HepG2 (cell line): ENCODE measurements around the gene ABCF1. TPM values are rescaled to one million over a fixed set of nuclear protein-coding genes. Genes with fewer than 3 reads are reported as not detected.

ENCODE experiments used
- ARNTL ChIP-seq: sonication (generic); formaldehyde crosslinking; IDR thresholded peaks from 2 replicates; pipeline ENCODE4 v1.4.0; 2020; ENCODE audit warnings: mild to moderate bottlenecking, missing genetic modification reagents
- CREB3 ChIP-seq: sonication (generic); formaldehyde crosslinking; IDR thresholded peaks from 2 replicates; pipeline ENCODE4 v1.5.0; 2020; ENCODE audit warnings: missing genetic modification reagents
- FOXP4 ChIP-seq: sonication (generic); formaldehyde crosslinking; IDR thresholded peaks from 2 replicates; pipeline ENCODE4 v1.4.0; 2020; ENCODE audit warnings: missing genetic modification reagents
- HMGXB4 ChIP-seq, 2 experiments: sonication (generic) in 1 of 2; formaldehyde crosslinking in 1 of 2; IDR thresholded peaks; 2 replicates each; pipeline versions ENCODE4 v1.4.0 to v1.6.1; 2018 to 2020; ENCODE audit warnings: missing genetic modification reagents in 2 of 2, borderline replicate concordance in 1 of 2, low read depth in 1 of 2, mild to moderate bottlenecking in 1 of 2, missing biosample characterization in 1 of 2
- HNF4A ChIP-seq: sonication (generic); formaldehyde crosslinking; IDR thresholded peaks from 2 replicates; pipeline ENCODE4 v1.4.0; 2020; ENCODE audit warnings: missing genetic modification reagents
- KAT7 ChIP-seq: IDR thresholded peaks from 2 replicates; pipeline ENCODE4 v1.6.1; 2018; ENCODE audit warnings: borderline replicate concordance, missing compliant biosample characterization
- NR2F6 ChIP-seq, 2 experiments: IDR thresholded peaks; 2 replicates each; pipeline ENCODE4 v1.6.1; 2016; ENCODE audit warnings: antibody characterized with exemption in 1 of 2, mild to moderate bottlenecking in 1 of 2
- PAXIP1 ChIP-seq: sonication (generic); formaldehyde crosslinking; conservative IDR thresholded peaks from 2 replicates; pipeline ENCODE4 v1.4.0; 2020; ENCODE audit warnings: mild to moderate bottlenecking, missing genetic modification reagents, moderate library complexity
- PPARG ChIP-seq: conservative IDR thresholded peaks from 2 replicates; pipeline ENCODE4 v1.6.1; 2016; ENCODE audit warnings: missing biosample characterization, missing genetic modification reagents
- RXRB ChIP-seq: IDR thresholded peaks from 2 replicates; pipeline ENCODE4 v1.6.1; 2016; ENCODE audit warnings: borderline replicate concordance, missing genetic modification reagents, missing compliant biosample characterization
- SNAPC5 ChIP-seq: sonication (generic); formaldehyde crosslinking; IDR thresholded peaks from 2 replicates; pipeline ENCODE4 v1.8.1; 2023; ENCODE audit warnings: mild to moderate bottlenecking, missing genetic modification reagents, borderline replicate concordance
- SOX13 ChIP-seq, 3 experiments: fragments of 450-650 bp in 1 of 3; sonication (generic) in 1 of 3; formaldehyde crosslinking in 1 of 3; IDR thresholded peaks in 2 of 3; conservative IDR thresholded peaks in 1 of 3; 2 replicates each; pipeline versions ENCODE4 v1.5.0 to v1.6.1; 2016 to 2020; ENCODE audit warnings: antibody characterized with exemption in 1 of 3, mild to moderate bottlenecking in 1 of 3, missing compliant biosample characterization in 1 of 3, missing genetic modification reagents in 1 of 3, moderate library complexity in 1 of 3
- SOX5 ChIP-seq: IDR thresholded peaks from 2 replicates; pipeline ENCODE4 v1.6.1; 2016; ENCODE audit warnings: borderline replicate concordance
- TARDBP ChIP-seq: sonication (generic); formaldehyde crosslinking; IDR thresholded peaks from 2 replicates; pipeline ENCODE4 v1.8.0; 2022; ENCODE audit warnings: mild to moderate bottlenecking, missing genetic modification reagents
- YY1 ChIP-seq: IDR thresholded peaks from 2 replicates; pipeline ENCODE4 v1.6.1; 2011; ENCODE audit warnings: low read length, low read depth, moderate library complexity, mild to moderate bottlenecking; ENCODE audit not compliant: insufficient read depth, insufficient replicate concordance
- ZMAT3 ChIP-seq: sonication (generic); formaldehyde crosslinking; conservative IDR thresholded peaks from 2 replicates; pipeline ENCODE4 v1.7.0; 2021; ENCODE audit warnings: missing genetic modification reagents
- ZNF503 ChIP-seq: sonication (generic); formaldehyde crosslinking; IDR thresholded peaks from 2 replicates; pipeline ENCODE4 v1.4.0; 2020; ENCODE audit warnings: missing genetic modification reagents
- ZNF644 ChIP-seq: IDR thresholded peaks from 2 replicates; pipeline ENCODE4 v1.6.1; 2016; ENCODE audit warnings: low read depth
- polyA plus RNA-seq, 8 experiments: library from polyadenylated mRNA; depleted of rRNA in 3 of 8; stranded (reverse) in 7 of 8; unstranded in 1 of 8; fragments of >200 nt; fragmentation: Illumina TruSeq in 4 of 8; extraction: Trizol in 4 of 8; gene quantifications; 2 replicates each; pipeline versions ENCODE4 v1.2.1 to v1.2.3, GENCODE V29; 2011 to 2016; ENCODE audit warnings: low read depth in 4 of 8, missing spikeins in 1 of 8, mixed read lengths in 1 of 8; ENCODE audit not compliant: insufficient read depth in 1 of 8
- total RNA-seq, 5 experiments: library from RNA; depleted of rRNA; stranded (reverse); fragments of >200 nt; fragmentation: Illumina TruSeq; extraction: Trizol; gene quantifications; 2 replicates each; pipeline ENCODE4 v1.2.3, GENCODE V29; 2016; ENCODE audit warnings: low read depth in 1 of 5

The ABCF1 gene
- total and polyA plus RNA-seq, 2 of the 13 experiments (the other 11 are each of a cell fraction or from before 2014, with no cell fraction given) = 25.4 to 98.9 TPM

- TF ChIP-seq YY1 (peak; percentile 35), ZMAT3 (CRISPR knock-in tag) (0 out of 2 replicates have a peak, but pooled peaks have one; percentile 53), SOX5 (CRISPR knock-in tag) (peak; percentile 84), ZNF644 (0 out of 2 replicates have a peak, but pooled peaks have one; percentile 3), PAXIP1 (CRISPR knock-in tag) (peak; percentile 68), CREB3 (CRISPR knock-in tag) (no peak), HMGXB4 (CRISPR knock-in tag; IDR thresholded peaks at IDR 0.05; ENCODE audit: borderline replicate concordance in 1 of 2, low read depth in 1 of 2) (0 out of 4 replicates have a peak, but pooled peaks of 1 of the 2 experiments have one; percentile 20), HNF4A (CRISPR knock-in tag) (peak; percentile 12; the same call in 1 of the 2 replicates), FOXP4 (CRISPR knock-in tag) (peak; percentile 37; the same call in 1 of the 2 replicates), RXRB (CRISPR knock-in tag) (peak; percentile 20; the same call in 1 of the 2 replicates), TARDBP (CRISPR knock-in tag) (peak; percentile 45; the same call in 1 of the 2 replicates), KAT7 (CRISPR knock-in tag) (peak; percentile 36; the same call in 1 of the 2 replicates), SOX13 (IDR thresholded peaks at IDR 0.05) (peak; percentile 65), SOX13 (CRISPR knock-in tag; conservative IDR thresholded peaks at IDR 0.05 in 1 of 2, IDR thresholded peaks at IDR 0.05 in 1 of 2) (peak in 1 of 2 experiments; percentile 90; a peak in 2 of 4 replicates), NR2F6 (IDR thresholded peaks at IDR 0.05) (peak; percentile 73; the same call in 1 of the 2 replicates), NR2F6 (CRISPR knock-in tag; IDR thresholded peaks at IDR 0.05) (peak; percentile 36), ARNTL (0 out of 2 replicates have a peak, but pooled peaks have one; percentile 17), PPARG (CRISPR knock-in tag) (peak; percentile 58), SNAPC5 (CRISPR knock-in tag) (no peak), ZNF503 (CRISPR knock-in tag) (0 out of 2 replicates have a peak, but pooled peaks have one; percentile 23)
Observed at GRCh38 chr6:30530014-30530413, 41.2 kb upstream of the ABCF1 start (continued).
